Skeletal muscle satellite cell (primary cell): ENCODE results near the gene CASKIN2.

Source experiments
- H3K27me3 ChIP-seq: 2 replicates; pipeline ENCODE4 v1.7.0; 2013; ENCODE audit warnings: low read length; ENCODE audit not compliant: control insufficient read depth, insufficient read depth
- H3K36me3 ChIP-seq: 2 replicates; pipeline ENCODE4 v1.7.0; 2013; ENCODE audit warnings: mild to moderate bottlenecking, control low read depth, low read length; ENCODE audit not compliant: insufficient read depth
- H3K4me1 ChIP-seq: 2 replicates; pipeline ENCODE4 v1.7.0; 2013; ENCODE audit warnings: low read length; ENCODE audit not compliant: control insufficient read depth, insufficient read depth
- H3K4me2 ChIP-seq: 2 replicates; pipeline ENCODE4 v1.7.0; 2013; ENCODE audit warnings: mild to moderate bottlenecking, low read length
- H3K4me3 ChIP-seq: 2 replicates; pipeline ENCODE4 v1.7.0; 2013; ENCODE audit warnings: low read length
- H3K9ac ChIP-seq: 2 replicates; pipeline ENCODE4 v1.7.0; 2013; ENCODE audit warnings: mild to moderate bottlenecking, low read depth, low read length, moderate library complexity
- H3K9me3 ChIP-seq: replicated peaks from 2 replicates; pipeline ENCODE4 v1.7.0; 2013; ENCODE audit warnings: mild to moderate bottlenecking, control low read depth, low read length

Gene CASKIN2

GRCh38 chr17:75516619-75517296 is 1.4 kb upstream of the CASKIN2 start:
- Histone ChIP-seq H3K9me3 (no peaks in the 10 kb centered on the region), H3K4me2 (peak overlapping the region; percentile 95), H3K4me1 (peaks cover 31% of the 10 kb centered on the region), H3K36me3 (peaks cover 6% of the 10 kb centered on the region), H3K4me3 (peak overlapping the region; percentile 71), H3K9ac (peak overlapping the region; percentile 74), H3K27me3 (no peaks in the 10 kb centered on the region)

- peak within 1 kb of the TSS; percentile 91 for H3K9ac ChIP-seq
- H3K4me1 ChIP-seq: peaks cover 32% of the 10 kb centered on the region
- no peaks in the 10 kb centered on the region for H3K27me3 ChIP-seq
- H3K4me2 ChIP-seq: peak within 1 kb of the TSS; percentile 95
- no peaks in the 10 kb centered on the region for H3K9me3 ChIP-seq
- peaks cover 6% of the 10 kb centered on the region for H3K36me3 ChIP-seq
- H3K4me3 ChIP-seq: peak within 1 kb of the TSS; percentile 71
Measured at GRCh38 chr17:75516255-75516618, 900 bp upstream of the CASKIN2 start, which contains the start of gene TSEN54. TSS of gene TSEN54 (plus strand) at chr17:75516528. CDS start at chr17:75516561, 33 bp downstream.

GRCh38 chr17:75514919-75515495 is 330 bp downstream of the CASKIN2 start:
- H3K36me3 ChIP-seq: peaks cover 6% of the 10 kb centered on the region
- H3K9me3 ChIP-seq: no peaks in the 10 kb centered on the region
- H3K9ac ChIP-seq: peak overlapping the region; percentile 91
- H3K4me3 ChIP-seq: peak overlapping the region; percentile 71
- H3K4me2 ChIP-seq: peak overlapping the region; percentile 95
- H3K4me1 ChIP-seq: peaks cover 32% of the 10 kb centered on the region
- H3K27me3 ChIP-seq: no peaks in the 10 kb centered on the region

- Histone ChIP-seq H3K9me3 (no peaks in the 10 kb centered on the region), H3K4me1 (peaks cover 32% of the 10 kb centered on the region)
Measured at GRCh38 chr17:75514299-75514918, 928 bp downstream of the CASKIN2 start.

GRCh38 chr17:75513641-75514000 is 1.7 kb downstream of the CASKIN2 start:
- peak overlapping the region; percentile 91 for H3K9ac ChIP-seq
- H3K27me3 ChIP-seq: no peaks in the 10 kb centered on the region
- peak overlapping the region; percentile 71 for H3K4me3 ChIP-seq
- H3K36me3 ChIP-seq: peaks cover 6% of the 10 kb centered on the region
- H3K4me2 ChIP-seq: peak overlapping the region; percentile 95
- H3K4me1 ChIP-seq: peaks cover 34% of the 10 kb centered on the region
- no peaks in the 10 kb centered on the region for H3K9me3 ChIP-seq

More at GRCh38 chr17:75514299-75514918, 928 bp downstream of the CASKIN2 start:
- peak overlapping the region; percentile 71 for H3K4me3 ChIP-seq
- peak overlapping the region; percentile 91 for H3K9ac ChIP-seq
- peaks cover 6% of the 10 kb centered on the region for H3K36me3 ChIP-seq
- H3K4me2 ChIP-seq: peak overlapping the region; percentile 95
- no peaks in the 10 kb centered on the region for H3K27me3 ChIP-seq

GRCh38 chr17:75512926-75513640 is 2.3 kb downstream of the CASKIN2 start:
- Histone ChIP-seq H3K4me2 (peak overlapping the region; percentile 95), H3K27me3 (no peaks in the 10 kb centered on the region), H3K4me1 (peaks cover 38% of the 10 kb centered on the region), H3K9ac (no peak overlapping the region), H3K9me3 (no peaks in the 10 kb centered on the region), H3K36me3 (peaks cover 6% of the 10 kb centered on the region), H3K4me3 (no peak overlapping the region)

GRCh38 chr17:75511610-75512575 is 3.4 kb downstream of the CASKIN2 start:
- peaks cover 11% of the 10 kb centered on the region for H3K36me3 ChIP-seq
- H3K9me3 ChIP-seq: no peaks in the 10 kb centered on the region
- H3K4me1 ChIP-seq: peaks cover 31% of the 10 kb centered on the region
- no peak overlapping the region for H3K4me2 ChIP-seq
- no peaks in the 10 kb centered on the region for H3K27me3 ChIP-seq
- no peak overlapping the region for H3K4me3 ChIP-seq
- no peak overlapping the region for H3K9ac ChIP-seq

- peaks cover 16% of the 10 kb centered on the region for H3K36me3 ChIP-seq
- no peak overlapping the region for H3K4me3 ChIP-seq
- H3K9ac ChIP-seq: no peak overlapping the region
- H3K9me3 ChIP-seq: no peaks in the 10 kb centered on the region
- H3K27me3 ChIP-seq: no peaks in the 10 kb centered on the region
- H3K4me1 ChIP-seq: peaks cover 31% of the 10 kb centered on the region
- no peak overlapping the region for H3K4me2 ChIP-seq
Measured at GRCh38 chr17:75511270-75511609, 4.1 kb downstream of the CASKIN2 start.

GRCh38 chr17:75509528-75510258 is 5.6 kb downstream of the CASKIN2 start:
- Histone ChIP-seq H3K4me3 (no peak overlapping the region), H3K4me2 (no peak overlapping the region), H3K9ac (no peak overlapping the region), H3K36me3 (peaks cover 16% of the 10 kb centered on the region), H3K27me3 (no peaks in the 10 kb centered on the region), H3K4me1 (peaks cover 30% of the 10 kb centered on the region), H3K9me3 (no peaks in the 10 kb centered on the region)

GRCh38 chr17:75508931-75509361 is 6.4 kb downstream of the CASKIN2 start:
- no peaks in the 10 kb centered on the region for H3K27me3 ChIP-seq
- H3K9ac ChIP-seq: no peak overlapping the region
- H3K9me3 ChIP-seq: no peaks in the 10 kb centered on the region
- no peak overlapping the region for H3K4me2 ChIP-seq
- peaks cover 16% of the 10 kb centered on the region for H3K36me3 ChIP-seq
- H3K4me3 ChIP-seq: no peak overlapping the region
- H3K4me1 ChIP-seq: peaks cover 23% of the 10 kb centered on the region
